CD4-positive, alpha-beta T cell (primary cell): ENCODE data around the gene PTPRK. TPM values are rescaled to one million over a fixed set of nuclear protein-coding genes. Genes with fewer than 3 reads are reported as not detected.

Experiments
- ATAC-seq: fragments of 200-7000 bp; cut with Tn5 transposase; one replicate; pipeline ENCODE4 v1.10.0; 2022; ENCODE audit warnings: mild to moderate bottlenecking; ENCODE audit not compliant: poor library complexity
- CTCF ChIA-PET: fragments of 350-600 bp; sonication (Branson Sonifier 250); formaldehyde crosslinking; loops from one replicate; lab custom pipeline; 2021; ENCODE audit warnings: antibody characterized with exemption, inconsistent platforms; lab: Charles Lee
- POLR2A ChIA-PET: fragments of 350-600 bp; sonication (Branson Sonifier 250); formaldehyde crosslinking; loops from one replicate; lab custom pipeline; 2021; ENCODE audit warnings: antibody characterized with exemption, inconsistent platforms; lab: Charles Lee
- DNase-seq, 14 experiments: peaks; one replicate each; pipeline ENCODE4 v3.0.0-alpha.2; 2013 to 2020; ENCODE audit warnings: mixed read lengths in 2 of 14
- H3K27ac ChIP-seq, 2 donors: one replicate each; pipeline versions ENCODE4 v1.5.1 to v1.7.0; 2013; ENCODE audit warnings: low read length in 2 of 2, low read depth in 1 of 2, mild to moderate bottlenecking in 1 of 2
- H3K27me3 ChIP-seq, 2 experiments: 1 replicate in 1 of 2; 2 replicates in 1 of 2; pipeline versions ENCODE4 v1.6.1 to v1.7.0; 2013; ENCODE audit warnings: low read length in 2 of 2, control low read depth in 1 of 2, mild to moderate bottlenecking in 1 of 2, moderate library complexity in 1 of 2; ENCODE audit not compliant: insufficient read depth in 2 of 2, control insufficient read depth in 1 of 2
- H3K36me3 ChIP-seq: one replicate; pipeline ENCODE4 v1.6.1; 2013; ENCODE audit warnings: low read length, control low read depth; ENCODE audit not compliant: insufficient read depth
- H3K4me1 ChIP-seq: one replicate; pipeline ENCODE4 v1.6.1; 2013; ENCODE audit warnings: low read length, control low read depth; ENCODE audit not compliant: insufficient read depth
- H3K4me3 ChIP-seq: one replicate; pipeline ENCODE4 v1.5.1; 2013; ENCODE audit warnings: mild to moderate bottlenecking, low read length, moderate library complexity
- H3K9me3 ChIP-seq, 2 experiments: 1 replicate in 1 of 2; 2 replicates in 1 of 2; pipeline versions ENCODE4 v1.6.1 to v1.7.0; 2013; ENCODE audit warnings: low read length in 2 of 2, mild to moderate bottlenecking in 2 of 2, control low read depth in 1 of 2, moderate library complexity in 1 of 2; ENCODE audit not compliant: control insufficient read depth in 1 of 2, insufficient read depth in 1 of 2
- H3K27ac Mint-ChIP-seq: one replicate; pipeline ENCODE4 v1.8.0; 2020; ENCODE audit warnings: mixed read lengths
- H3K27me3 Mint-ChIP-seq: one replicate; pipeline ENCODE4 v1.8.0; 2021; ENCODE audit warnings: mixed read lengths
- H3K36me3 Mint-ChIP-seq: one replicate; pipeline ENCODE4 v1.8.0; 2021; ENCODE audit warnings: low read depth, mixed read lengths
- H3K4me1 Mint-ChIP-seq: one replicate; pipeline ENCODE4 v1.8.0; 2021; ENCODE audit warnings: low read depth, mixed read lengths
- H3K4me3 Mint-ChIP-seq: one replicate; pipeline ENCODE4 v1.8.0; 2020; ENCODE audit warnings: mild to moderate bottlenecking, mixed read lengths
- H3K9me3 Mint-ChIP-seq: one replicate; pipeline ENCODE4 v1.8.0; 2020; ENCODE audit warnings: mixed read lengths
- intact Hi-C, 2 experiments: fragments of 100-400 bp; cut with DNase I in 1 of 2; cut with micrococcal nuclease in 1 of 2; formaldehyde crosslinking; loops; one replicate each; pipeline versions ENCODE4 v1.15.1 to v1.9.0; 2023 to 2025; cut with DNase I, micrococcal nuclease
- total RNA-seq, 174 experiments: library from RNA in 2 of 174; stranded (reverse) in 2 of 174; gene quantifications; one replicate each; pipeline ENCODE4 v1.2.3 and lab custom pipeline; 2021 to 2026
- TF ChIP-seq, protein P1 (sequence below): fragments of 200-600 bp; IDR thresholded peaks from one replicate; pipeline ENCODE4 v1.8.0; 2022; ENCODE audit warnings: antibody characterized with exemption, mild to moderate bottlenecking

Gene PTPRK
- total RNA-seq, 2 experiments from 2014 or later: 8.4 to 10.3 TPM

GRCh38 chr6:127971945-127972391, 548.4 kb downstream of the PTPRK start:
- peaks cover 75% of the 10 kb centered on the region for H3K4me1 Mint-ChIP-seq
- H3K36me3 ChIP-seq: no peaks in the 10 kb centered on the region

GRCh38 chr6:127971386-127971785, 549.0 kb downstream of the PTPRK start:
- ChIA-PET CTCF (interaction anchor here (0.8 to 1.5 kb wide), 5 partner anchors 37 to 116 kb away, joined by 3 to 6 read pairs (median 4); no protein-coding TSS in a partner anchor), POLR2A (interaction anchor here (0.7 to 4.5 kb wide), 9 partner anchors 20 to 116 kb away, joined by 3 to 31 read pairs (median 5); partner anchors contain the start of gene THEMIS)
- Histone ChIP-seq H3K27ac (peak overlapping the region; percentile 67 to 84), H3K9me3 (no peaks in the 10 kb centered on the region), H3K36me3 (no peaks in the 10 kb centered on the region), H3K4me1 (peaks cover 17% of the 10 kb centered on the region), H3K27me3 (no peaks in the 10 kb centered on the region), H3K4me3 (peak overlapping the region; percentile 53)
- intact Hi-C loops: loop anchor here (5.0 to 10.0 kb wide), 2 partner anchors 34 to 237 kb away; no protein-coding TSS in a partner anchor
- ATAC-seq: no peak
- H3K36me3 Mint-ChIP-seq: peaks cover 4% of the 10 kb centered on the region
- peaks cover 74% of the 10 kb centered on the region for H3K4me1 Mint-ChIP-seq
- H3K27me3 Mint-ChIP-seq: no peaks in the 10 kb centered on the region
- H3K4me3 Mint-ChIP-seq: peak overlapping the region; percentile 90
- TF ChIP-seq, protein P1, sequence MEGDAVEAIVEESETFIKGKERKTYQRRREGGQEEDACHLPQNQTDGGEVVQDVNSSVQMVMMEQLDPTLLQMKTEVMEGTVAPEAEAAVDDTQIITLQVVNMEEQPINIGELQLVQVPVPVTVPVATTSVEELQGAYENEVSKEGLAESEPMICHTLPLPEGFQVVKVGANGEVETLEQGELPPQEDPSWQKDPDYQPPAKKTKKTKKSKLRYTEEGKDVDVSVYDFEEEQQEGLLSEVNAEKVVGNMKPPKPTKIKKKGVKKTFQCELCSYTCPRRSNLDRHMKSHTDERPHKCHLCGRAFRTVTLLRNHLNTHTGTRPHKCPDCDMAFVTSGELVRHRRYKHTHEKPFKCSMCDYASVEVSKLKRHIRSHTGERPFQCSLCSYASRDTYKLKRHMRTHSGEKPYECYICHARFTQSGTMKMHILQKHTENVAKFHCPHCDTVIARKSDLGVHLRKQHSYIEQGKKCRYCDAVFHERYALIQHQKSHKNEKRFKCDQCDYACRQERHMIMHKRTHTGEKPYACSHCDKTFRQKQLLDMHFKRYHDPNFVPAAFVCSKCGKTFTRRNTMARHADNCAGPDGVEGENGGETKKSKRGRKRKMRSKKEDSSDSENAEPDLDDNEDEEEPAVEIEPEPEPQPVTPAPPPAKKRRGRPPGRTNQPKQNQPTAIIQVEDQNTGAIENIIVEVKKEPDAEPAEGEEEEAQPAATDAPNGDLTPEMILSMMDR: no peak
- peaks cover 3% of the 10 kb centered on the region for H3K9me3 Mint-ChIP-seq
- peak in 2 of 14 experiments; percentile 15 to 30 for DNase-seq
- H3K27ac Mint-ChIP-seq: peak overlapping the region; percentile 97

More at GRCh38 chr6:127971945-127972391, 548.4 kb downstream of the PTPRK start:
- no peaks in the 10 kb centered on the region for H3K9me3 Mint-ChIP-seq
- peak overlapping the region; percentile 97 for H3K27ac Mint-ChIP-seq
- Histone ChIP-seq H3K27me3 (no peaks in the 10 kb centered on the region), H3K9me3 (no peaks in the 10 kb centered on the region), H3K27ac (peak overlapping the region; percentile 67 to 84), H3K4me1 (peaks cover 17% of the 10 kb centered on the region), H3K4me3 (peak overlapping the region; percentile 53)
- ChIA-PET POLR2A (interaction anchor here (0.6 to 4.5 kb wide), 15 partner anchors 14 to 117 kb away, joined by 3 to 31 read pairs (median 3); partner anchors contain the start of gene THEMIS), CTCF (interaction anchor here (0.8 to 1.5 kb wide), 5 partner anchors 38 to 116 kb away, joined by 3 to 6 read pairs (median 4); no protein-coding TSS in a partner anchor)
- peak overlapping the region; percentile 90 for H3K4me3 Mint-ChIP-seq
- intact Hi-C loops: loop anchor here (1.0 to 10.0 kb wide), 6 partner anchors 21 to 237 kb away; partner anchors contain the start of gene THEMIS (in 1 of the 2)
- H3K36me3 Mint-ChIP-seq: peaks cover 4% of the 10 kb centered on the region
- H3K27me3 Mint-ChIP-seq: no peaks in the 10 kb centered on the region
- ATAC-seq (peak; percentile 88), DNase-seq (peak; percentile 22 to 91 (median 42))
- TF ChIP-seq, protein P1: no peak

GRCh38 chr6:127969701-127970100, 550.7 kb downstream of the PTPRK start:
- Histone ChIP-seq H3K4me3 (no peak overlapping the region), H3K4me1 (peaks cover 17% of the 10 kb centered on the region), H3K27ac (no peak overlapping the region), H3K27me3 (no peaks in the 10 kb centered on the region), H3K36me3 (no peaks in the 10 kb centered on the region), H3K9me3 (no peaks in the 10 kb centered on the region)
- H3K4me1 Mint-ChIP-seq: peaks cover 68% of the 10 kb centered on the region
- DNase-seq: peak in 2 of 14 experiments; percentile 22 to 47
- peaks cover 3% of the 10 kb centered on the region for H3K9me3 Mint-ChIP-seq
- peaks cover 4% of the 10 kb centered on the region for H3K36me3 Mint-ChIP-seq
- POLR2A ChIA-PET: interaction anchor here (1.0 to 4.5 kb wide), 8 partner anchors 9 to 114 kb away, joined by 3 to 31 read pairs (median 14); partner anchors contain the start of gene THEMIS
- ATAC-seq: no peak
- intact Hi-C loops: loop anchor here (5.0 to 10.0 kb wide), 2 partner anchors 32 to 235 kb away; no protein-coding TSS in a partner anchor
- H3K4me3 Mint-ChIP-seq: peak overlapping the region; percentile 76
- no peaks in the 10 kb centered on the region for H3K27me3 Mint-ChIP-seq
- H3K27ac Mint-ChIP-seq: peak overlapping the region; percentile 86
- CTCF ChIA-PET: interaction anchor here (2.1 kb wide), 1 partner anchor 19 kb away, joined by 6 read pairs; no protein-coding TSS in a partner anchor
- TF ChIP-seq, protein P1: no peak
